ENCODE results near the gene G6PC2.

GRCh38 chr2:168896783-168897182 is 4.3 kb upstream of the G6PC2 start:
- TF ChIP-seq CTCF (IDR thresholded peaks at IDR 0.05), result no peak
- TF ChIP-seq POLR2AphosphoS5 (IDR thresholded peaks at IDR 0.05), result no peak
- no peak for TF ChIP-seq POLR2A (IDR thresholded peaks at IDR 0.05; ENCODE audit: low read depth)

Data from esophagus muscularis mucosa (tissue), 3 donors.